Mammary epithelial cell (primary cell): ENCODE data around the gene CCNO.

Experiments
- EZH2 ChIP-seq: IDR thresholded peaks from 2 replicates; pipeline ENCODE4 v1.6.1; 2012; ENCODE audit warnings: low read length, inconsistent platforms, borderline replicate concordance
- TF ChIP-seq, protein P1 (sequence below), 2 donors: IDR thresholded peaks in 1 of 2; conservative IDR thresholded peaks in 1 of 2; 2 replicates each; pipeline ENCODE4 v1.5.1; 2011 to 2012; ENCODE audit warnings: inconsistent platforms in 2 of 2, low read length in 2 of 2, mild to moderate bottlenecking in 2 of 2, control low read depth in 1 of 2, low read depth in 1 of 2; ENCODE audit not compliant: insufficient read depth in 1 of 2; ENCODE audit errors: extremely low read depth in 1 of 2

DNA sequence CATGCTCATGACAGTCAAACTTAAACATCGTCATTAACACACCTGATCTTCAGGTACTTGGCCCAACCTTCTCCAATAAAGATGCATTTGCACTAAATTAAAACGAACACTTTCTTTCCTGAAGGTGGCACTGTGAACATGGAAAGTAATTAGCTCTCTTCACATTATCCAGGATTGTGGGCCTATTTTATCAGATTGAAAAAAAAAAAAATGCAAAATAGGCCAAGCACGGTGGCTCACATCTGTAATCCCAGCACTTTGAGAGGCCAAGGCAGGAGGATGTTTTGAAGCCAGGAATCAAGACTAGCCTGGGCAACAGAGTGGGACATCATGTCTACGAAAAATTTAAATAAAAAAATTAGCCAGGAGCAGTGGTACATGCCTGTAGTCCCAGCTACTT, 46.0 kb downstream of the CCNO start:
- TF ChIP-seq, protein P1, sequence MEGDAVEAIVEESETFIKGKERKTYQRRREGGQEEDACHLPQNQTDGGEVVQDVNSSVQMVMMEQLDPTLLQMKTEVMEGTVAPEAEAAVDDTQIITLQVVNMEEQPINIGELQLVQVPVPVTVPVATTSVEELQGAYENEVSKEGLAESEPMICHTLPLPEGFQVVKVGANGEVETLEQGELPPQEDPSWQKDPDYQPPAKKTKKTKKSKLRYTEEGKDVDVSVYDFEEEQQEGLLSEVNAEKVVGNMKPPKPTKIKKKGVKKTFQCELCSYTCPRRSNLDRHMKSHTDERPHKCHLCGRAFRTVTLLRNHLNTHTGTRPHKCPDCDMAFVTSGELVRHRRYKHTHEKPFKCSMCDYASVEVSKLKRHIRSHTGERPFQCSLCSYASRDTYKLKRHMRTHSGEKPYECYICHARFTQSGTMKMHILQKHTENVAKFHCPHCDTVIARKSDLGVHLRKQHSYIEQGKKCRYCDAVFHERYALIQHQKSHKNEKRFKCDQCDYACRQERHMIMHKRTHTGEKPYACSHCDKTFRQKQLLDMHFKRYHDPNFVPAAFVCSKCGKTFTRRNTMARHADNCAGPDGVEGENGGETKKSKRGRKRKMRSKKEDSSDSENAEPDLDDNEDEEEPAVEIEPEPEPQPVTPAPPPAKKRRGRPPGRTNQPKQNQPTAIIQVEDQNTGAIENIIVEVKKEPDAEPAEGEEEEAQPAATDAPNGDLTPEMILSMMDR (conservative IDR thresholded peaks at IDR 0.05 in 1 of 2, IDR thresholded peaks at IDR 0.05 in 1 of 2; ENCODE audit: extremely low read depth in 1 of 2, insufficient read depth in 1 of 2, low read depth in 1 of 2, low read length in 2 of 2), result peak; percentile 42 to 53
- no peak for TF ChIP-seq EZH2
